HepG2 (cell line): ENCODE measurements around the gene RBPMS2. TPM values are rescaled to one million over a fixed set of nuclear protein-coding genes. Genes with fewer than 3 reads are reported as not detected.

Experiments
- ATF4 ChIP-seq, 2 experiments: fragments of 450-650 bp in 1 of 2; sonication (generic) in 1 of 2; formaldehyde crosslinking; IDR thresholded peaks; 2 replicates each; pipeline versions ENCODE4 v1.5.0 to v1.8.0; 2020 to 2022; ENCODE audit warnings: mild to moderate bottlenecking in 1 of 2, missing genetic modification reagents in 1 of 2
- GFI1 ChIP-seq: sonication (generic); formaldehyde crosslinking; IDR thresholded peaks from 2 replicates; pipeline ENCODE4 v1.5.0; 2020; ENCODE audit warnings: missing genetic modification reagents, mild to moderate bottlenecking, borderline replicate concordance
- NR2F6 ChIP-seq, 2 experiments: IDR thresholded peaks; 2 replicates each; pipeline ENCODE4 v1.6.1; 2016; ENCODE audit warnings: antibody characterized with exemption in 1 of 2, mild to moderate bottlenecking in 1 of 2
- POLR2AphosphoS5 ChIP-seq: IDR thresholded peaks from 2 replicates; pipeline ENCODE4 v1.6.1; 2012; ENCODE audit warnings: low read depth, low read length
- TFE3 ChIP-seq: IDR thresholded peaks from 2 replicates; pipeline ENCODE4 v1.6.1; 2016
- XRCC5 ChIP-seq: fragments of 200-400 bp; formaldehyde crosslinking; optimal IDR thresholded peaks from 2 replicates; pipeline ENCODE3; 2017; ENCODE audit warnings: mild to moderate bottlenecking, low read length
- ZNF138 ChIP-seq: sonication (generic); formaldehyde crosslinking; IDR thresholded peaks from 2 replicates; pipeline ENCODE4 v1.5.0; 2020; ENCODE audit warnings: mild to moderate bottlenecking, low read depth, missing genetic modification reagents
- ZNF335 ChIP-seq: sonication (generic); formaldehyde crosslinking; IDR thresholded peaks from 2 replicates; pipeline ENCODE4 v1.4.0; 2020; ENCODE audit warnings: missing genetic modification reagents
- ZSCAN20 ChIP-seq: sonication (generic); formaldehyde crosslinking; IDR thresholded peaks from 2 replicates; pipeline ENCODE4 v1.4.0; 2020; ENCODE audit warnings: missing genetic modification reagents, mild to moderate bottlenecking, borderline replicate concordance
- ZXDC ChIP-seq: sonication (generic); formaldehyde crosslinking; IDR thresholded peaks from 2 replicates; pipeline ENCODE4 v1.5.0; 2020; ENCODE audit warnings: mild to moderate bottlenecking, missing genetic modification reagents
- polyA plus RNA-seq, 8 experiments: library from polyadenylated mRNA; depleted of rRNA in 3 of 8; stranded (reverse) in 7 of 8; unstranded in 1 of 8; fragments of >200 nt; fragmentation: Illumina TruSeq in 4 of 8; extraction: Trizol in 4 of 8; gene quantifications; 2 replicates each; pipeline versions ENCODE4 v1.2.1 to v1.2.3, GENCODE V29; 2011 to 2016; ENCODE audit warnings: low read depth in 4 of 8, missing spikeins in 1 of 8, mixed read lengths in 1 of 8; ENCODE audit not compliant: insufficient read depth in 1 of 8
- total RNA-seq, 5 experiments: library from RNA; depleted of rRNA; stranded (reverse); fragments of >200 nt; fragmentation: Illumina TruSeq; extraction: Trizol; gene quantifications; 2 replicates each; pipeline ENCODE4 v1.2.3, GENCODE V29; 2016; ENCODE audit warnings: low read depth in 1 of 5
- TF ChIP-seq, protein P1 (sequence below): sonication (generic); formaldehyde crosslinking; conservative IDR thresholded peaks from 2 replicates; pipeline ENCODE4 v1.8.0; 2022; ENCODE audit warnings: mild to moderate bottlenecking, moderate library complexity, missing genetic modification reagents
- TF ChIP-seq, protein P2 (sequence below): sonication (generic); formaldehyde crosslinking; IDR thresholded peaks from 2 replicates; pipeline ENCODE4 v1.9.0; 2021; ENCODE audit warnings: mild to moderate bottlenecking, missing genetic modification reagents
- TF ChIP-seq, protein P3 (sequence below): sonication (generic); formaldehyde crosslinking; conservative IDR thresholded peaks from 2 replicates; pipeline ENCODE4 v1.4.0; 2020; ENCODE audit warnings: missing genetic modification reagents

The RBPMS2 gene
- total and polyA plus RNA-seq, 2 of the 13 experiments (the other 11 are each of a cell fraction or from before 2014, with no cell fraction given) = 0.08 TPM; not detected in 1

DNA sequence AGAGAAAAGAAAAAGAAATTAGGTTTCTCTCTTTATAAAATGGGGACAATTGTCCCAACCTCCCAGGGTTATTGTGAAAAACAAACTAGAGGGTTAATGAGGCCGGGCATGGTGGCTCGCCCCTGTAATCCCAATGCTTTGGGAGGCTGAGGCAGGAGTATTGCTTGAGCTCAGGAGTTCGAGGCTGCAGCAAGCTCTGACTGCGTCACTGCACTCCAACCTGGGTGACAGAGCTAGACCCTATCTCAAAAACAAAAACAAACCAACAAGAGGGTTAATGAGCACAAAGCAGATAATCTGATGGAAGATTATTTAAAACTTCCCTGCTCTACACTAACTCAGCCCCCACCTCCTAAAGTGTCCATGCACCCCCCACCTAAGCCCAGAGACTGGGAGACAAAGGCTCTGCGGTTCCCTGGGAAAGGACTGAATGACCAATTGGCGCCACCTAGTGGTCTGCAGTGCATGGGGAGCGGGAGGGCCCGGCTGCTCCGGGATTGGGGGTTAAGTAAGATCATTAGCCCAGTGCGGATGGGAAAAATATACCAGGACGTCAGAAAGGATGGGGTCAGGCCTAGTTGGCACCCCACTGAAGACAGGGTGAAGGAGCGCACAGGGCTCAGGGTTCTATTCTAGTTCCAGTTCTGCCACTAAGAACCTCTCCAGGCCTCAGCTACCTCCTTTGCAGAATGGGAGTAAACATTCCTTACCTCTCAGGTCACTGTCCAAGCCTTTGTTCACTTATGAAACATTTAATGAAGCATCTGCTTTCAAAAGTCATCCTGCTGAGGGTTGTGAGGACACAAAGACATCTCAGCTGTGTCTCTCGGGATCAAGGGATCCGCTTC is 34.5 kb upstream of the RBPMS2 start (continued):
- TF ChIP-seq ZSCAN20 (CRISPR knock-in tag) (no peak), NR2F6 (IDR thresholded peaks at IDR 0.05) (no peak), NR2F6 (CRISPR knock-in tag; IDR thresholded peaks at IDR 0.05) (0 out of 2 replicates have a peak, but pooled peaks have one; percentile 16), ZXDC (CRISPR knock-in tag) (no peak), ZNF138 (no peak), POLR2AphosphoS5 (no peak), XRCC5 (peak; percentile 48), ZNF335 (CRISPR knock-in tag) (no peak), TFE3 (CRISPR knock-in tag) (no peak), ATF4 (CRISPR knock-in tag; IDR thresholded peaks at IDR 0.05) (no peak), GFI1 (no peak)
- TF ChIP-seq, protein P1, sequence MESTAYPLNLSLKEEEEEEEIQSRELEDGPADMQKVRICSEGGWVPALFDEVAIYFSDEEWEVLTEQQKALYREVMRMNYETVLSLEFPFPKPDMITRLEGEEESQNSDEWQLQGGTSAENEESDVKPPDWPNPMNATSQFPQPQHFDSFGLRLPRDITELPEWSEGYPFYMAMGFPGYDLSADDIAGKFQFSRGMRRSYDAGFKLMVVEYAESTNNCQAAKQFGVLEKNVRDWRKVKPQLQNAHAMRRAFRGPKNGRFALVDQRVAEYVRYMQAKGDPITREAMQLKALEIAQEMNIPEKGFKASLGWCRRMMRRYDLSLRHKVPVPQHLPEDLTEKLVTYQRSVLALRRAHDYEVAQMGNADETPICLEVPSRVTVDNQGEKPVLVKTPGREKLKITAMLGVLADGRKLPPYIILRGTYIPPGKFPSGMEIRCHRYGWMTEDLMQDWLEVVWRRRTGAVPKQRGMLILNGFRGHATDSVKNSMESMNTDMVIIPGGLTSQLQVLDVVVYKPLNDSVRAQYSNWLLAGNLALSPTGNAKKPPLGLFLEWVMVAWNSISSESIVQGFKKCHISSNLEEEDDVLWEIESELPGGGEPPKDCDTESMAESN (CRISPR knock-in tag) = no peak
- TF ChIP-seq, protein P2, sequence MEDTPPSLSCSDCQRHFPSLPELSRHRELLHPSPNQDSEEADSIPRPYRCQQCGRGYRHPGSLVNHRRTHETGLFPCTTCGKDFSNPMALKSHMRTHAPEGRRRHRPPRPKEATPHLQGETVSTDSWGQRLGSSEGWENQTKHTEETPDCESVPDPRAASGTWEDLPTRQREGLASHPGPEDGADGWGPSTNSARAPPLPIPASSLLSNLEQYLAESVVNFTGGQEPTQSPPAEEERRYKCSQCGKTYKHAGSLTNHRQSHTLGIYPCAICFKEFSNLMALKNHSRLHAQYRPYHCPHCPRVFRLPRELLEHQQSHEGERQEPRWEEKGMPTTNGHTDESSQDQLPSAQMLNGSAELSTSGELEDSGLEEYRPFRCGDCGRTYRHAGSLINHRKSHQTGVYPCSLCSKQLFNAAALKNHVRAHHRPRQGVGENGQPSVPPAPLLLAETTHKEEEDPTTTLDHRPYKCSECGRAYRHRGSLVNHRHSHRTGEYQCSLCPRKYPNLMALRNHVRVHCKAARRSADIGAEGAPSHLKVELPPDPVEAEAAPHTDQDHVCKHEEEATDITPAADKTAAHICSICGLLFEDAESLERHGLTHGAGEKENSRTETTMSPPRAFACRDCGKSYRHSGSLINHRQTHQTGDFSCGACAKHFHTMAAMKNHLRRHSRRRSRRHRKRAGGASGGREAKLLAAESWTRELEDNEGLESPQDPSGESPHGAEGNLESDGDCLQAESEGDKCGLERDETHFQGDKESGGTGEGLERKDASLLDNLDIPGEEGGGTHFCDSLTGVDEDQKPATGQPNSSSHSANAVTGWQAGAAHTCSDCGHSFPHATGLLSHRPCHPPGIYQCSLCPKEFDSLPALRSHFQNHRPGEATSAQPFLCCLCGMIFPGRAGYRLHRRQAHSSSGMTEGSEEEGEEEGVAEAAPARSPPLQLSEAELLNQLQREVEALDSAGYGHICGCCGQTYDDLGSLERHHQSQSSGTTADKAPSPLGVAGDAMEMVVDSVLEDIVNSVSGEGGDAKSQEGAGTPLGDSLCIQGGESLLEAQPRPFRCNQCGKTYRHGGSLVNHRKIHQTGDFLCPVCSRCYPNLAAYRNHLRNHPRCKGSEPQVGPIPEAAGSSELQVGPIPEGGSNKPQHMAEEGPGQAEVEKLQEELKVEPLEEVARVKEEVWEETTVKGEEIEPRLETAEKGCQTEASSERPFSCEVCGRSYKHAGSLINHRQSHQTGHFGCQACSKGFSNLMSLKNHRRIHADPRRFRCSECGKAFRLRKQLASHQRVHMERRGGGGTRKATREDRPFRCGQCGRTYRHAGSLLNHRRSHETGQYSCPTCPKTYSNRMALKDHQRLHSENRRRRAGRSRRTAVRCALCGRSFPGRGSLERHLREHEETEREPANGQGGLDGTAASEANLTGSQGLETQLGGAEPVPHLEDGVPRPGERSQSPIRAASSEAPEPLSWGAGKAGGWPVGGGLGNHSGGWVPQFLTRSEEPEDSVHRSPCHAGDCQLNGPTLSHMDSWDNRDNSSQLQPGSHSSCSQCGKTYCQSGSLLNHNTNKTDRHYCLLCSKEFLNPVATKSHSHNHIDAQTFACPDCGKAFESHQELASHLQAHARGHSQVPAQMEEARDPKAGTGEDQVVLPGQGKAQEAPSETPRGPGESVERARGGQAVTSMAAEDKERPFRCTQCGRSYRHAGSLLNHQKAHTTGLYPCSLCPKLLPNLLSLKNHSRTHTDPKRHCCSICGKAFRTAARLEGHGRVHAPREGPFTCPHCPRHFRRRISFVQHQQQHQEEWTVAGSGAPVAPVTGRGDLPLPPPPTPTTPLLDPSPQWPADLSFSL (CRISPR knock-in tag) = no peak
- TF ChIP-seq, protein P3, sequence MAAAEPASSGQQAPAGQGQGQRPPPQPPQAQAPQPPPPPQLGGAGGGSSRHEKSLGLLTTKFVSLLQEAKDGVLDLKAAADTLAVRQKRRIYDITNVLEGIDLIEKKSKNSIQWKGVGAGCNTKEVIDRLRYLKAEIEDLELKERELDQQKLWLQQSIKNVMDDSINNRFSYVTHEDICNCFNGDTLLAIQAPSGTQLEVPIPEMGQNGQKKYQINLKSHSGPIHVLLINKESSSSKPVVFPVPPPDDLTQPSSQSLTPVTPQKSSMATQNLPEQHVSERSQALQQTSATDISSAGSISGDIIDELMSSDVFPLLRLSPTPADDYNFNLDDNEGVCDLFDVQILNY (CRISPR knock-in tag) = no peak
